Measurements from ENCODE around the gene RAD21L1.

RAD21L1 gene

DNA sequence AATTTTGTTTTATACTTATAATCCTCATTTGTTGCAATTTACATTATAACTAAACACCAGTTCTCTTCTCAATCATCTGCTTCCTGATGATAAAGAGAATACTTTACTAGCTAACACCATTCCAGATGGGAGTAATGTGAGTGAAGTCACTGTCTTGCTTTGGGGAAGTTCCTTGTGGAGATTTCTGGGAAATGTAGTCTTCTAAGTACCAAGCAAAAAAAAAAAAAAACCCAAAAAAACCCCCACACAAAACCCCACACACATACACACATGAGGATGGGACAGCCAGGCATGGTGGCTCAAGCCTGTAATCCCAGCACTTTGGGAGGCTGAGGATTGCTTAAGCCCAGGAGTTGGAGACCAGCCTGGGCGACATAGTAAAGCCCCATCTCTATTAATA, 38.0 kb downstream of the RAD21L1 start:
- Histone ChIP-seq H3F3A (ENCODE audit: control insufficient read depth, insufficient read depth) (no peaks in the 10 kb centered on the region), H3K36me3 (ENCODE audit: control insufficient read depth, low read length) (no peaks in the 10 kb centered on the region), H3K27me3 (ENCODE audit: control insufficient read depth, low read length) (peaks cover 55% of the 10 kb centered on the region), H3K9me3 (ENCODE audit: control insufficient read depth, insufficient read depth, low read length) (no peaks in the 10 kb centered on the region; the same call in none of the 2 replicates), H3K27ac (ENCODE audit: low read depth, low read length) (no peak overlapping the region), H3K4me1 (ENCODE audit: control insufficient read depth, low read length) (no peaks in the 10 kb centered on the region; the same call in 1 of the 2 replicates), H3K79me2 (ENCODE audit: control insufficient read depth, low read length) (no peaks in the 10 kb centered on the region), H3K9me2 (replicated peaks; ENCODE audit: control insufficient read depth, low read length) (no peaks in the 10 kb centered on the region), H3K4me2 (ENCODE audit: low read length) (no peak overlapping the region), H3K4me3 (ENCODE audit: low read length) (no peak overlapping the region), H4K20me1 (ENCODE audit: control insufficient read depth, insufficient read depth, low read depth, low read length) (no peaks in the 10 kb centered on the region)
- TF ChIP-seq, protein P1, sequence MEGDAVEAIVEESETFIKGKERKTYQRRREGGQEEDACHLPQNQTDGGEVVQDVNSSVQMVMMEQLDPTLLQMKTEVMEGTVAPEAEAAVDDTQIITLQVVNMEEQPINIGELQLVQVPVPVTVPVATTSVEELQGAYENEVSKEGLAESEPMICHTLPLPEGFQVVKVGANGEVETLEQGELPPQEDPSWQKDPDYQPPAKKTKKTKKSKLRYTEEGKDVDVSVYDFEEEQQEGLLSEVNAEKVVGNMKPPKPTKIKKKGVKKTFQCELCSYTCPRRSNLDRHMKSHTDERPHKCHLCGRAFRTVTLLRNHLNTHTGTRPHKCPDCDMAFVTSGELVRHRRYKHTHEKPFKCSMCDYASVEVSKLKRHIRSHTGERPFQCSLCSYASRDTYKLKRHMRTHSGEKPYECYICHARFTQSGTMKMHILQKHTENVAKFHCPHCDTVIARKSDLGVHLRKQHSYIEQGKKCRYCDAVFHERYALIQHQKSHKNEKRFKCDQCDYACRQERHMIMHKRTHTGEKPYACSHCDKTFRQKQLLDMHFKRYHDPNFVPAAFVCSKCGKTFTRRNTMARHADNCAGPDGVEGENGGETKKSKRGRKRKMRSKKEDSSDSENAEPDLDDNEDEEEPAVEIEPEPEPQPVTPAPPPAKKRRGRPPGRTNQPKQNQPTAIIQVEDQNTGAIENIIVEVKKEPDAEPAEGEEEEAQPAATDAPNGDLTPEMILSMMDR (IDR thresholded peaks at IDR 0.05; ENCODE audit: low read depth, low read length, poor library complexity, severe bottlenecking), result no peak
- TF ChIP-seq EZH2phosphoT487 (IDR thresholded peaks at IDR 0.05; ENCODE audit: borderline replicate concordance, low read length), result no peak

DNA sequence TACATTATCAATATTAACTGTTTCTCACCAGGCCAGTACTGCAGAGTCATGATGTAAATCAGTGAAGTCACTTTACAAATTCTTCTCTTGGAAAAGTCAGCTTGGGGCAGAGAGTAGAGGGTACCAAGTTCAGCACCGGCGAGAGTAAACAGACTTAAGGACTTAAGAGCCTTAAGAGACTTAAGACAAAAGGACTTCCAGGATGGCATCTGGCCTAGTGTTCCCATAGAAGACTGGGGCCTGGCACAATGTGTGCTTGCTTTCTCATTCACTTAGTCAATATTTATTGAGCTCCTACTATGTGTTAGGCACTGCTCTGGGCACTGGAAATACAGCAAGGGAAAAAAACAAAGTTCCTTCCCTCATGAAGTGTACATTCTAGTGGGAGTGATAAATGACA, 38.9 kb downstream of the RAD21L1 start:
- Histone ChIP-seq H3K4me2 (ENCODE audit: low read length) (no peak overlapping the region), H3K79me2 (ENCODE audit: control insufficient read depth, low read length) (no peaks in the 10 kb centered on the region), H3F3A (ENCODE audit: control insufficient read depth, insufficient read depth) (no peaks in the 10 kb centered on the region), H4K20me1 (ENCODE audit: control insufficient read depth, insufficient read depth, low read depth, low read length) (no peaks in the 10 kb centered on the region), H3K4me1 (ENCODE audit: control insufficient read depth, low read length) (no peaks in the 10 kb centered on the region; the same call in 1 of the 2 replicates), H3K27ac (ENCODE audit: low read depth, low read length) (no peak overlapping the region), H3K9me2 (replicated peaks; ENCODE audit: control insufficient read depth, low read length) (no peaks in the 10 kb centered on the region), H3K36me3 (ENCODE audit: control insufficient read depth, low read length) (no peaks in the 10 kb centered on the region), H3K9me3 (ENCODE audit: control insufficient read depth, insufficient read depth, low read length) (no peaks in the 10 kb centered on the region; the same call in none of the 2 replicates), H3K4me3 (ENCODE audit: low read length) (no peak overlapping the region), H3K27me3 (ENCODE audit: control insufficient read depth, low read length) (peaks cover 57% of the 10 kb centered on the region)
- TF ChIP-seq, protein P1 (IDR thresholded peaks at IDR 0.05; ENCODE audit: low read depth, low read length, poor library complexity, severe bottlenecking), result no peak
- TF ChIP-seq EZH2phosphoT487 (IDR thresholded peaks at IDR 0.05; ENCODE audit: borderline replicate concordance, low read length), result no peak

DNA sequence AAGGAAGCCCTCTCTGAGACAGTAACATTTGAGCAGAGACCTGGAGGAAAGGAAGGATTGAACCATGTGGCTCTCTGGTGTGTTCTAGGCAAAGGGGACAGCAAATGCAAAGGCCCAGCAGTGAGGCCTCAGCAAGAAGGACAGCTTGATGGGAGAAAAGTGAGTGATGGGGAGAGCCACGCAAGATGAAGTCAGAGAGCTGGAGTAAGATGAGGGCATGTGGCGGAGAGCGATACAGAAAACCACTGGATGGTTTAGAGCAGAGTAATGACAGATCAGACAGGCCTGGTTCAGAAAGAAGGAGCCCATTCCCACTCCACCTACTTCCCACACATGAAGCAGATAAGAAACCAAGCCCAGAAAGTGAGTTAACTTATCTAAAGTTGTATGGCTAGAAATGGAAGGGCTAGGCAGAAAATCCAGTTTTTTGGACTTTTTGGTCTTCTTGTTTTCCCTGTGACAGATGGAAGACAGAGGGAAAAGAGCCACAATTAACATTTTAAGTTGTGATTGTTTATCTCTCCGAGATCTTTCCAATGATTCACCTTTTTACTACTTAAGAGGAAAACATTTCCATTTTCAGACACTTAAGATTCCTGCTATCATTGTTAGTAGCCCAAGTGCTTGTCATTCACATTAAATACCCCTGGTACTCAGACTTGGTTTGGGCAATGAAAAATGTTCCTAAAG, 39.5 kb downstream of the RAD21L1 start:
- Histone ChIP-seq H3K9me2 (replicated peaks; ENCODE audit: control insufficient read depth, low read length) (no peaks in the 10 kb centered on the region), H3K27ac (ENCODE audit: low read depth, low read length) (no peak overlapping the region), H3K9me3 (ENCODE audit: control insufficient read depth, insufficient read depth, low read length) (no peaks in the 10 kb centered on the region; the same call in none of the 2 replicates), H4K20me1 (ENCODE audit: control insufficient read depth, insufficient read depth, low read depth, low read length) (no peaks in the 10 kb centered on the region), H3K4me3 (ENCODE audit: low read length) (no peak overlapping the region), H3F3A (ENCODE audit: control insufficient read depth, insufficient read depth) (no peaks in the 10 kb centered on the region), H3K4me2 (ENCODE audit: low read length) (no peak overlapping the region), H3K4me1 (ENCODE audit: control insufficient read depth, low read length) (no peaks in the 10 kb centered on the region; the same call in 1 of the 2 replicates), H3K79me2 (ENCODE audit: control insufficient read depth, low read length) (no peaks in the 10 kb centered on the region), H3K36me3 (ENCODE audit: control insufficient read depth, low read length) (no peaks in the 10 kb centered on the region), H3K27me3 (ENCODE audit: control insufficient read depth, low read length) (peaks cover 57% of the 10 kb centered on the region)
- TF ChIP-seq EZH2phosphoT487 (IDR thresholded peaks at IDR 0.05; ENCODE audit: borderline replicate concordance, low read length), result no peak; the same call in 1 of the 2 replicates

DNA sequence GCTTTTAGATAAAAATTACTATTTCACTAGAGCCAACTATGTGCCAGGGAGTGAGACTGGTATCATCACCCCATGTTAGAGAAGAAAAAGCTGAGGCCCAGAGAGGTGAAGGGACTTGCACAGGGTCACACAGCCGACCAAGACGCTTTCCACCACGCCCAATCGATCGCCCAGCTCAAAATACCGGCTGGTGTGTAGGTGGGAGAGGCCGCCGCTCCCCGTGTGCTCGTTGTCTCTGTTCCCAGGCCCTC, 40.0 kb downstream of the RAD21L1 start:
- H3K4me2 ChIP-seq (ENCODE audit: low read length), result peak overlapping the region; percentile 41; the same call in 1 of the 2 replicates
- no peaks in the 10 kb centered on the region for H3K9me2 ChIP-seq (replicated peaks; ENCODE audit: control insufficient read depth, low read length)
- no peaks in the 10 kb centered on the region for H3K79me2 ChIP-seq (ENCODE audit: control insufficient read depth, low read length)
- no peaks in the 10 kb centered on the region; the same call in 1 of the 2 replicates for H3K4me1 ChIP-seq (ENCODE audit: control insufficient read depth, low read length)
- peaks cover 57% of the 10 kb centered on the region for H3K27me3 ChIP-seq (ENCODE audit: control insufficient read depth, low read length)
- H4K20me1 ChIP-seq (ENCODE audit: control insufficient read depth, insufficient read depth, low read depth, low read length), result no peaks in the 10 kb centered on the region
- H3K9me3 ChIP-seq (ENCODE audit: control insufficient read depth, insufficient read depth, low read length), result no peaks in the 10 kb centered on the region; the same call in none of the 2 replicates
- no peaks in the 10 kb centered on the region for H3F3A ChIP-seq (ENCODE audit: control insufficient read depth, insufficient read depth)
- H3K4me3 ChIP-seq (ENCODE audit: low read length), result peak overlapping the region; percentile 21; the same call in 1 of the 2 replicates
- no peak overlapping the region for H3K27ac ChIP-seq (ENCODE audit: low read depth, low read length)
- no peaks in the 10 kb centered on the region for H3K36me3 ChIP-seq (ENCODE audit: control insufficient read depth, low read length)
- TF ChIP-seq, protein P1 (IDR thresholded peaks at IDR 0.05; ENCODE audit: low read depth, low read length, poor library complexity, severe bottlenecking), result no peak

All from DOHH2 (cell line).